Gastroesophageal sphincter (tissue), 3 donors: Measurements from ENCODE around the gene NSDHL.

ENCODE experiments used
- CTCF ChIP-seq, 4 experiments: fragments of 200-600 bp in 2 of 4; fragments of 450-650 bp in 2 of 4; sonication (generic) in 1 of 4; IDR thresholded peaks; one replicate each; pipeline ENCODE4 v1.5.1; 2017 to 2019; ENCODE audit warnings: antibody characterized with exemption in 4 of 4, mild to moderate bottlenecking in 2 of 4, moderate library complexity in 2 of 4
- POLR2A ChIP-seq, 2 donors: fragments of 450-650 bp; IDR thresholded peaks; one replicate each; pipeline ENCODE4 v1.6.1; 2017; ENCODE audit warnings: antibody characterized with exemption in 2 of 2, mild to moderate bottlenecking in 2 of 2, moderate library complexity in 1 of 2
- POLR2AphosphoS5 ChIP-seq: sonication (generic); formaldehyde crosslinking; IDR thresholded peaks from one replicate; pipeline ENCODE4 v1.6.1; 2017; ENCODE audit warnings: antibody characterized with exemption

GRCh38 chrX:152881289-152881688 is 50.4 kb downstream of the NSDHL start:
- TF ChIP-seq POLR2A (IDR thresholded peaks at IDR 0.05) (no peak), POLR2AphosphoS5 (no peak), CTCF (IDR thresholded peaks at IDR 0.05) (no peak)
